K562 (cell line): Measurements from ENCODE around the gene GNRHR. TPM values are rescaled to one million over a fixed set of nuclear protein-coding genes. Genes with fewer than 3 reads are reported as not detected.

Experiments used
- CTCF ChIP-seq, 3 experiments: IDR thresholded peaks in 2 of 3; conservative IDR thresholded peaks in 1 of 3; 2 replicates each; pipeline ENCODE4 v1.5.1; 2011 to 2012; ENCODE audit warnings: low read length in 3 of 3, mild to moderate bottlenecking in 3 of 3, control low read depth in 2 of 3, improper control_type of control experiment in 1 of 3, inconsistent platforms in 1 of 3, low read depth in 1 of 3, mixed read lengths in 1 of 3, moderate library complexity in 1 of 3; ENCODE audit not compliant: insufficient read depth in 2 of 3
- NR2C1 ChIP-seq, 2 experiments: fragments of 450-650 bp; IDR thresholded peaks; 2 replicates each; pipeline ENCODE4 v1.6.1; 2017; ENCODE audit warnings: mild to moderate bottlenecking in 2 of 2, antibody characterized with exemption in 1 of 2, inconsistent platforms in 1 of 2, missing compliant biosample characterization in 1 of 2, missing genetic modification characterization in 1 of 2
- PHB ChIP-seq: fragments of 250-450 bp; sonication (Bioruptor Pico); IDR thresholded peaks from 2 replicates; pipeline ENCODE4 v1.5.0; 2021
- ZNF592 ChIP-seq: fragments of 450-650 bp; IDR thresholded peaks from 2 replicates; pipeline ENCODE4 v1.6.1; 2017; ENCODE audit warnings: antibody characterized with exemption, mild to moderate bottlenecking
- polyA plus RNA-seq, 8 experiments: library from polyadenylated mRNA; depleted of rRNA in 4 of 8; stranded (reverse) in 5 of 8; unstranded in 3 of 8; fragments of >200 nt; fragmentation: Nextera tagmentation in 2 of 8; fragmentation: Illumina TruSeq in 1 of 8; extraction: Ambion mirVana in 2 of 8; extraction: Trizol in 1 of 8; gene quantifications; 2 replicates each; pipeline versions ENCODE4 v1.2.1 to v1.2.3, GENCODE V29; 2011 to 2014; ENCODE audit warnings: inconsistent platforms in 1 of 8, missing spikeins in 1 of 8
- total RNA-seq, 7 experiments: library from RNA; depleted of rRNA in 6 of 7; stranded (reverse); fragments of >200 nt in 6 of 7; fragmentation: Illumina TruSeq in 2 of 7; extraction: Trizol in 2 of 7; gene quantifications; 2 replicates each; pipeline versions ENCODE4 v1.2.1 to v1.2.3, GENCODE V29; 2011 to 2021; ENCODE audit warnings: low replicate concordance in 1 of 7

The GNRHR gene
- total and polyA plus RNA-seq, 9 of the 15 experiments (the other 6 are each of a cell fraction or from before 2014, with no cell fraction given) = 0.06 to 0.13 TPM; not detected in 7

- TF ChIP-seq ZNF592 (0 out of 2 replicates have a peak, but pooled peaks have one; percentile 11), PHB (CRISPR knock-in tag) (no peak), CTCF (IDR thresholded peaks at IDR 0.05 in 2 of 3, conservative IDR thresholded peaks at IDR 0.05 in 1 of 3; ENCODE audit: insufficient read depth in 2 of 3, low read depth in 1 of 3, low read length in 3 of 3) (peak; percentile 39 to 60 (median 42); a peak in 4 of 6 replicates), NR2C1 (IDR thresholded peaks at IDR 0.05) (no peak), NR2C1 (tag; IDR thresholded peaks at IDR 0.05) (no peak)
Measured at GRCh38 chr4:67746797-67747495, 7.2 kb downstream of the GNRHR start (continued).
